Liver (tissue), 9 donors: ENCODE results near the gene CFAP68. TPM values are rescaled to one million over a fixed set of nuclear protein-coding genes. Genes with fewer than 3 reads are reported as not detected.

Experiments used
- DNase-seq: peaks from one replicate; pipeline ENCODE4 v3.0.0-alpha.2; 2017; ENCODE audit warnings: low spot score
- H3K27ac ChIP-seq, 2 donors: one replicate each; pipeline ENCODE4 v1.7.0; 2013; ENCODE audit warnings: inconsistent platforms in 2 of 2, low read length in 2 of 2, control low read depth in 1 of 2, low read depth in 1 of 2, mild to moderate bottlenecking in 1 of 2
- H3K27me3 ChIP-seq, 4 donors: one replicate each; pipeline versions ENCODE4 v1.6.1 to v1.7.0; 2013; ENCODE audit warnings: low read length in 3 of 4, inconsistent platforms in 1 of 4, mild to moderate bottlenecking in 1 of 4, moderate library complexity in 1 of 4; ENCODE audit not compliant: control insufficient read depth in 4 of 4, insufficient read depth in 4 of 4
- H3K36me3 ChIP-seq, 4 donors: one replicate each; pipeline versions ENCODE4 v1.6.1 to v1.7.0; 2013; ENCODE audit warnings: low read length in 3 of 4, mild to moderate bottlenecking in 3 of 4, low read depth in 1 of 4, moderate library complexity in 1 of 4; ENCODE audit not compliant: control insufficient read depth in 4 of 4, insufficient read depth in 3 of 4
- H3K4me1 ChIP-seq, 4 donors: one replicate each; pipeline versions ENCODE4 v1.6.1 to v1.7.0; 2013; ENCODE audit warnings: low read length in 3 of 4, mild to moderate bottlenecking in 3 of 4, moderate library complexity in 1 of 4; ENCODE audit not compliant: control insufficient read depth in 4 of 4, insufficient read depth in 4 of 4
- H3K4me3 ChIP-seq, 3 donors: one replicate each; pipeline versions ENCODE4 v1.6.1 to v1.7.0; 2013; ENCODE audit warnings: low read length in 3 of 3, control low read depth in 1 of 3, low read depth in 1 of 3, mild to moderate bottlenecking in 1 of 3
- H3K9ac ChIP-seq, 2 donors: one replicate each; pipeline ENCODE4 v1.7.0; 2013; ENCODE audit warnings: low read length in 2 of 2, mild to moderate bottlenecking in 2 of 2, moderate library complexity in 2 of 2, control low read depth in 1 of 2, low read depth in 1 of 2
- H3K9me3 ChIP-seq, 4 donors: one replicate each; pipeline versions ENCODE4 v1.6.1 to v1.7.0; 2013; ENCODE audit warnings: low read length in 3 of 4; ENCODE audit not compliant: control insufficient read depth in 4 of 4
- ATF3 ChIP-seq: IDR thresholded peaks from 2 replicates; pipeline ENCODE4 v1.6.1; 2016; ENCODE audit warnings: antibody characterized with exemption
- CTCF ChIP-seq: fragments of 150-350 bp; IDR thresholded peaks from 2 replicates; pipeline ENCODE4 v1.5.1; 2017; ENCODE audit warnings: improper control_type of control experiment, low read depth, low read length; ENCODE audit not compliant: missing input control
- EGR1 ChIP-seq, 2 donors: IDR thresholded peaks; 2 replicates each; pipeline ENCODE4 v1.6.1; 2016 to 2018; ENCODE audit warnings: antibody characterized with exemption in 2 of 2, low read depth in 2 of 2
- FOXA2 ChIP-seq: IDR thresholded peaks from 2 replicates; pipeline ENCODE4 v1.6.1; 2016; ENCODE audit warnings: antibody characterized with exemption
- GABPA ChIP-seq, 2 donors: IDR thresholded peaks in 1 of 2; conservative IDR thresholded peaks in 1 of 2; 2 replicates each; pipeline ENCODE4 v1.6.1; 2016; ENCODE audit warnings: antibody characterized with exemption in 2 of 2, mild to moderate bottlenecking in 1 of 2, moderate library complexity in 1 of 2
- HNF4A ChIP-seq, 2 donors: conservative IDR thresholded peaks; 2 replicates each; pipeline ENCODE4 v1.6.1; 2016; ENCODE audit warnings: antibody characterized with exemption in 2 of 2, mild to moderate bottlenecking in 2 of 2
- HNF4G ChIP-seq: IDR thresholded peaks from 2 replicates; pipeline ENCODE4 v1.6.1; 2016; ENCODE audit warnings: antibody characterized with exemption
- JUND ChIP-seq, 2 donors: IDR thresholded peaks; 2 replicates each; pipeline ENCODE4 v1.6.1; 2016; ENCODE audit warnings: antibody characterized with exemption in 2 of 2
- NR2F2 ChIP-seq: IDR thresholded peaks from 2 replicates; pipeline ENCODE4 v1.6.1; 2016; ENCODE audit warnings: antibody characterized with exemption
- RAD21 ChIP-seq, 2 donors: IDR thresholded peaks; 2 replicates each; pipeline ENCODE4 v1.6.1; 2016; ENCODE audit warnings: antibody characterized with exemption in 2 of 2, mild to moderate bottlenecking in 2 of 2
- REST ChIP-seq: IDR thresholded peaks from 2 replicates; pipeline ENCODE4 v1.6.1; 2016; ENCODE audit warnings: antibody characterized with exemption, mild to moderate bottlenecking
- RXRA ChIP-seq, 2 donors: IDR thresholded peaks; 2 replicates each; pipeline ENCODE4 v1.6.1; 2017 to 2018; ENCODE audit warnings: antibody characterized with exemption in 2 of 2, mild to moderate bottlenecking in 1 of 2
- SP1 ChIP-seq: IDR thresholded peaks from 2 replicates; pipeline ENCODE4 v1.6.1; 2018; ENCODE audit warnings: antibody characterized with exemption, mild to moderate bottlenecking
- YY1 ChIP-seq: IDR thresholded peaks from 2 replicates; pipeline ENCODE4 v1.6.1; 2016; ENCODE audit warnings: antibody characterized with exemption, mild to moderate bottlenecking
- ZBTB33 ChIP-seq: IDR thresholded peaks from 2 replicates; pipeline ENCODE4 v1.6.1; 2016; ENCODE audit warnings: antibody characterized with exemption
- WGBS: extraction: QIAGEN DNeasy Blood & Tissue Kit; methylation state at CpG from one replicate; pipeline ENCODE4 v1.1.7; 2013; 5-methylcytosine and 5-hydroxymethylcytosine counted together
- polyA plus RNA-seq, 2 donors: library from polyadenylated mRNA; stranded (reverse) in 1 of 2; unstranded in 1 of 2; fragments of 200-250 nt in 1 of 2; fragments of >200 nt in 1 of 2; fragmentation: Nextera tagmentation in 1 of 2; extraction: Ambion mirVana in 1 of 2; gene quantifications; one replicate each; pipeline versions ENCODE4 v1.2.1 to v1.2.3, GENCODE V29; 2013 to 2015
- total RNA-seq, 2 donors: library from RNA; depleted of rRNA; stranded (reverse); fragments of >200 nt; gene quantifications; one replicate each; pipeline ENCODE4 v1.2.3, GENCODE V29; 2014
- TF ChIP-seq, protein P1 (sequence below): IDR thresholded peaks from 2 replicates; pipeline ENCODE4 v1.6.1; 2016; ENCODE audit warnings: antibody characterized with exemption
- donor health status: healthy.
- donor health status: healthy.
- donor health status: healthy.
- donor health status: healthy.
- donor health status: healthy.

CFAP68 gene
- total and polyA plus RNA-seq, 4 donors, result 6.2 to 27.8 (median 13.8) TPM

DNA sequence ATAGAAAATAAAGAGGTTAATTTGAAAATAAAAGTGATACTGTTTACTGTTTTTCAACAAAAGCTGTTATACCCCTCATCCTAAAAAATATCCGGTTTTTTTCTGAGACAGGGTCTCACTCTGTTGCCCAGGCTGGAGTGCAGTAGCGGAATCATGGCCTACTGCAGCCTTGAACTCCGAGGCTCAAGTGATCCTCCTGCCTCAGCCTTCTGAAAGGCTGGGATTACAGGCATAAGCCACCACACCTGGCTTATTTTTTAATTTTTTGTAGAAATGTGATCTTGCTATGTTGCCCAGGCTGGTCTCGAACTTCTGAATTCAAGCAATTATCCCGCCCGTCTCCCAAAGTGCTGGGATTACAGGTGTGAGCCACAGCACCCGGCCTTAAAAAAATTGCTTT is 43.7 kb upstream of the CFAP68 start:
- H3K36me3 ChIP-seq, result no peaks in the 10 kb centered on the region
- no peak for DNase-seq
- H3K9me3 ChIP-seq, result no peaks in the 10 kb centered on the region
- WGBS, result 95% methylated on average over 7 of the region's 7 CpGs
- peak overlapping the region in 1 of 2 donors; percentile 7 for H3K9ac ChIP-seq
- no peaks in the 10 kb centered on the region for H3K27me3 ChIP-seq
- no peak overlapping the region for H3K4me3 ChIP-seq
- H3K27ac ChIP-seq, result peak overlapping the region in 1 of 2 donors; percentile 44
- TF ChIP-seq YY1, result no peak
- TF ChIP-seq HNF4G, result no peak
- TF ChIP-seq GABPA (IDR thresholded peaks at IDR 0.05 in 1 of 2, conservative IDR thresholded peaks at IDR 0.05 in 1 of 2), result no peak
- no peak for TF ChIP-seq REST
- TF ChIP-seq JUND (IDR thresholded peaks at IDR 0.05), result no peak
- no peak for TF ChIP-seq ATF3
- TF ChIP-seq NR2F2, result no peak
- TF ChIP-seq CTCF, result no peak
- no peak for TF ChIP-seq FOXA2
- no peak for TF ChIP-seq SP1
- TF ChIP-seq ZBTB33, result no peak
- H3K4me1 ChIP-seq, result peaks cover 5 to 57% (median 48%) of the 10 kb centered on the region in 4 donors

- no peaks in the 10 kb centered on the region for H3K27me3 ChIP-seq
- H3K9ac ChIP-seq, result peak overlapping the region in 1 of 2 donors; percentile 10
- H3K36me3 ChIP-seq, result no peaks in the 10 kb centered on the region
- no peak for DNase-seq
- H3K4me1 ChIP-seq, result peaks cover 5 to 62% (median 53%) of the 10 kb centered on the region in 4 donors
- WGBS, result 33% methylated on average over 1 of the region's 1 CpG
- no peaks in the 10 kb centered on the region for H3K9me3 ChIP-seq
- peak overlapping the region; percentile 9 to 44 for H3K27ac ChIP-seq
- H3K4me3 ChIP-seq, result no peak overlapping the region
- peak; percentile 34 for TF ChIP-seq YY1
- TF ChIP-seq HNF4G, result no peak
- peak; percentile 43 to 47 for TF ChIP-seq RXRA (IDR thresholded peaks at IDR 0.05)
- no peak for TF ChIP-seq EGR1 (IDR thresholded peaks at IDR 0.05; ENCODE audit: low read depth in 2 of 2)
- no peak for TF ChIP-seq ZBTB33
- TF ChIP-seq CTCF, result no peak
- TF ChIP-seq SP1, result no peak
- peak; percentile 29 to 40 for TF ChIP-seq HNF4A (conservative IDR thresholded peaks at IDR 0.05)
- TF ChIP-seq RAD21 (IDR thresholded peaks at IDR 0.05), result peak in 1 of 2 donors; percentile 28
- peak; percentile 36 for TF ChIP-seq NR2F2
- no peak for TF ChIP-seq FOXA2
- TF ChIP-seq GABPA (IDR thresholded peaks at IDR 0.05 in 1 of 2, conservative IDR thresholded peaks at IDR 0.05 in 1 of 2), result no peak
- TF ChIP-seq, protein P1, sequence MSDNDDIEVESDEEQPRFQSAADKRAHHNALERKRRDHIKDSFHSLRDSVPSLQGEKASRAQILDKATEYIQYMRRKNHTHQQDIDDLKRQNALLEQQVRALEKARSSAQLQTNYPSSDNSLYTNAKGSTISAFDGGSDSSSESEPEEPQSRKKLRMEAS, result no peak
- no peak for TF ChIP-seq ATF3
Observed at GRCh38 chr11:111836162-111836561, 43.2 kb upstream of the CFAP68 start.
